HEK293T (cell line): ENCODE measurements around the gene TRMT2A.

Experiments used
- BHLHE40 ChIP-seq: fragments of 450-650 bp; IDR thresholded peaks from 2 replicates; pipeline ENCODE4 v1.6.1; 2016; ENCODE audit warnings: mild to moderate bottlenecking, moderate library complexity, borderline replicate concordance
- CTBP1 ChIP-seq: fragments of 450-650 bp; IDR thresholded peaks from 2 replicates; pipeline ENCODE4 v1.6.1; 2016; ENCODE audit warnings: borderline replicate concordance
- FOXA1 ChIP-seq: fragments of 450-650 bp; IDR thresholded peaks from 2 replicates; pipeline ENCODE4 v1.6.1; 2016; ENCODE audit warnings: mild to moderate bottlenecking
- FOXM1 ChIP-seq: fragments of 450-650 bp; IDR thresholded peaks from 2 replicates; pipeline ENCODE4 v1.6.1; 2017; ENCODE audit warnings: mild to moderate bottlenecking, borderline replicate concordance
- L3MBTL2 ChIP-seq: fragments of 450-650 bp; conservative IDR thresholded peaks from 2 replicates; pipeline ENCODE4 v1.6.1; 2016; ENCODE audit warnings: mild to moderate bottlenecking
- SP1 ChIP-seq: fragments of 450-650 bp; IDR thresholded peaks from 2 replicates; pipeline ENCODE4 v1.6.1; 2017
- TARDBP ChIP-seq: fragments of 450-650 bp; IDR thresholded peaks from 2 replicates; pipeline ENCODE4 v1.6.1; 2016

- TF ChIP-seq BHLHE40 (no peak), SP1 (no peak), FOXA1 (no peak), FOXM1 (no peak), CTBP1 (no peak), L3MBTL2 (peak; percentile 74), TARDBP (no peak)
Observed at GRCh38 chr22:20084547-20085413, 32.2 kb downstream of the TRMT2A start.
